DOHH2 (cell line): ENCODE results near the gene KCNA5.

Experiments used
- EZH2phosphoT487 ChIP-seq: fragments of 200-600 bp; sonication (generic); IDR thresholded peaks from 2 replicates; pipeline ENCODE4 v1.6.1; 2017; ENCODE audit warnings: borderline replicate concordance, mild to moderate bottlenecking, antibody characterized with exemption, low read length, moderate library complexity, mixed read lengths
- TF ChIP-seq, protein P1 (sequence below): fragments of 200-600 bp; sonication (generic); IDR thresholded peaks from one replicate; pipeline ENCODE4 v1.5.1; 2014; ENCODE audit warnings: antibody characterized with exemption, mild to moderate bottlenecking, low read depth, low read length; ENCODE audit not compliant: poor library complexity, severe bottlenecking

DNA sequence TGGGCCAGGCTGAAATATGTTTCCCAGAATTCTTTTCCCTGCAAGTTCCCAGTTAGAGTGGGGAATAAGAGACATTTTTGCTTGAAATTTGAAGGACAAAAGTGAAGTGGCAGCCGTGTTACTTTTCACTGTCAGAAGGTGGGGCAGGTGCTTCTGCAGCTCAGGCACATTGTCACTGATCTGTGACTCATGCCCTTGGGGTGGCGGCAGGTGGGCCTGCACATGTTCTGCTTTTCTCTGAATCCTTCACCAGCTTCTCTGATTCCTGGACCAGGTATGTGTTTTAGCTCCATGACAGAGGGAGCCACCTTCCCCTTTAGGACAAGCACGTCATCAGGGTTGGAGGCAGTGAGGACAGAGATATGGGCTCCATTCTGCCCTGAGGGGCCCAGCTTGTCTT lies 11.7 kb upstream of the KCNA5 start:
- TF ChIP-seq, protein P1, sequence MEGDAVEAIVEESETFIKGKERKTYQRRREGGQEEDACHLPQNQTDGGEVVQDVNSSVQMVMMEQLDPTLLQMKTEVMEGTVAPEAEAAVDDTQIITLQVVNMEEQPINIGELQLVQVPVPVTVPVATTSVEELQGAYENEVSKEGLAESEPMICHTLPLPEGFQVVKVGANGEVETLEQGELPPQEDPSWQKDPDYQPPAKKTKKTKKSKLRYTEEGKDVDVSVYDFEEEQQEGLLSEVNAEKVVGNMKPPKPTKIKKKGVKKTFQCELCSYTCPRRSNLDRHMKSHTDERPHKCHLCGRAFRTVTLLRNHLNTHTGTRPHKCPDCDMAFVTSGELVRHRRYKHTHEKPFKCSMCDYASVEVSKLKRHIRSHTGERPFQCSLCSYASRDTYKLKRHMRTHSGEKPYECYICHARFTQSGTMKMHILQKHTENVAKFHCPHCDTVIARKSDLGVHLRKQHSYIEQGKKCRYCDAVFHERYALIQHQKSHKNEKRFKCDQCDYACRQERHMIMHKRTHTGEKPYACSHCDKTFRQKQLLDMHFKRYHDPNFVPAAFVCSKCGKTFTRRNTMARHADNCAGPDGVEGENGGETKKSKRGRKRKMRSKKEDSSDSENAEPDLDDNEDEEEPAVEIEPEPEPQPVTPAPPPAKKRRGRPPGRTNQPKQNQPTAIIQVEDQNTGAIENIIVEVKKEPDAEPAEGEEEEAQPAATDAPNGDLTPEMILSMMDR = no peak
- TF ChIP-seq EZH2phosphoT487 = no peak
